Measurements from ENCODE around the gene PIP4K2A.

DNA sequence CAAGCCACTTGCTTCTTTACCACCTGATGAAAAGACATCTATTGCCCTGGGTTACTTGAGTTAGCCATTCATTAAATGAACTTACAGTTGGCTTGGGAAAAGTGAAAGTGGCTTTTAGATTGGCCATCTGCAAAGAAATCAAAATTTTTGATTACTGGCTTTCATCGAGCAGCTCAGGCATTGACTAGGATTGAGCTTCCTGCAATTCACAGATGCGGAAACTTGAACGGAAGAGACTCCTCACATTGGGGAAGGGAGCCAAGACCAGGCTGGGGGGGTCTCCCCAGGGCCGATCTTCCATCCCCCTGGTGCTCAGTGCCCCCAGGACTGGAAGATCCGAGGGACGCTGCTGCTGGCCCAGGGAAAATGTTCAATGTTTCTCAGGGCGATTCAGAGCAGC, 145.4 kb downstream of the PIP4K2A start:
- TF ChIP-seq EP300 (IDR thresholded peaks at IDR 0.05; ENCODE audit: low read depth), result no peak
- TF ChIP-seq, protein P1, sequence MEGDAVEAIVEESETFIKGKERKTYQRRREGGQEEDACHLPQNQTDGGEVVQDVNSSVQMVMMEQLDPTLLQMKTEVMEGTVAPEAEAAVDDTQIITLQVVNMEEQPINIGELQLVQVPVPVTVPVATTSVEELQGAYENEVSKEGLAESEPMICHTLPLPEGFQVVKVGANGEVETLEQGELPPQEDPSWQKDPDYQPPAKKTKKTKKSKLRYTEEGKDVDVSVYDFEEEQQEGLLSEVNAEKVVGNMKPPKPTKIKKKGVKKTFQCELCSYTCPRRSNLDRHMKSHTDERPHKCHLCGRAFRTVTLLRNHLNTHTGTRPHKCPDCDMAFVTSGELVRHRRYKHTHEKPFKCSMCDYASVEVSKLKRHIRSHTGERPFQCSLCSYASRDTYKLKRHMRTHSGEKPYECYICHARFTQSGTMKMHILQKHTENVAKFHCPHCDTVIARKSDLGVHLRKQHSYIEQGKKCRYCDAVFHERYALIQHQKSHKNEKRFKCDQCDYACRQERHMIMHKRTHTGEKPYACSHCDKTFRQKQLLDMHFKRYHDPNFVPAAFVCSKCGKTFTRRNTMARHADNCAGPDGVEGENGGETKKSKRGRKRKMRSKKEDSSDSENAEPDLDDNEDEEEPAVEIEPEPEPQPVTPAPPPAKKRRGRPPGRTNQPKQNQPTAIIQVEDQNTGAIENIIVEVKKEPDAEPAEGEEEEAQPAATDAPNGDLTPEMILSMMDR (IDR thresholded peaks at IDR 0.05), result no peak
